HG02798 (cell line): ENCODE measurements around the gene SLC30A1.

Experiments used
- ATAC-seq: cut with Tn5 transposase; IDR thresholded peaks from one replicate; pipeline ENCODE4 v1.9.1; 2021; ENCODE audit warnings: mild to moderate bottlenecking; ENCODE audit not compliant: unreplicated experiment, poor library complexity

The SLC30A1 gene

DNA sequence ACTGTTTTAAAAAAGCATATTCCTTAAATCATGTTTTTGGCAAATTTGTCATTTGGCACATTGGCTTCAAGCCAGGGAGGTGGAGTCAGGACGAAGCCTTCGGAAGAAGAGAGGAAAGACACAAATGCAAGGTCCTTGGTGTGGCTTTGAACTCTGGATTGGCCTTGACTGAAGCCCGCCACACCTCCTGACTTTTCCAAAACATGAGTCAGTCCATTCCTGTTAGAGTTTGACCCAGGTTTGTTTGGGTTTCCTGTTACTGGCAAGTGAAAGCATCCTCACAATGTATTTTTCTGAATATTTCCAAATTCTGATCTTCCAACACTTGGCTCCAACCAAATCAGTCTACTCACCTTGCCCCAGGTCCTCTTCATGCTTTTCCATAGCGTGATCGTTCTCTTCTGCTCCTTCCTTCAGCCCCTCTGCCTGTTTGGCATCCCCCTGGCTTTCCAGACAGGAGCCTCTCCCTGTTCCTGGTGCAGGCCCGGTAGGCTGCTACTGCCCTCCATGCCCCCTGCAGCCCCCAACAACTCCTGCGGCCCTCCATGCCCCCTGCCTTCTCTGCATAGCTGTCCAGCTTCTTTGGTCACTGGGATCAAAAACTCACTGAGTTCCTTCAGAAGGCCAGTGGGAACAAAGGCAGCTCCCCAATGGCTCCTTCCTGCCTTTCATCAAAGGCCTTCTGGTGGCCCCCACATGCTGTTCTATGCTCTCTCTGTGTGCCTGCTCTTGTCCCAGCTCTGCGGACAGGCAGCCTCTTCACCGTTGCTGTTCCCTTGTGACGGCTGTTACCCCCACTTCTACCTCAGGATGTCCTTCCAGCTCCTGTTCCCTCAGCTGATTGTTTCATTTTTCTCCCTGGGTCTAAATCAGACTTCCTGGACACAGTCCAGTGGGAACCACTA, 30.4 kb upstream of the SLC30A1 start:
- no peak for ATAC-seq

DNA sequence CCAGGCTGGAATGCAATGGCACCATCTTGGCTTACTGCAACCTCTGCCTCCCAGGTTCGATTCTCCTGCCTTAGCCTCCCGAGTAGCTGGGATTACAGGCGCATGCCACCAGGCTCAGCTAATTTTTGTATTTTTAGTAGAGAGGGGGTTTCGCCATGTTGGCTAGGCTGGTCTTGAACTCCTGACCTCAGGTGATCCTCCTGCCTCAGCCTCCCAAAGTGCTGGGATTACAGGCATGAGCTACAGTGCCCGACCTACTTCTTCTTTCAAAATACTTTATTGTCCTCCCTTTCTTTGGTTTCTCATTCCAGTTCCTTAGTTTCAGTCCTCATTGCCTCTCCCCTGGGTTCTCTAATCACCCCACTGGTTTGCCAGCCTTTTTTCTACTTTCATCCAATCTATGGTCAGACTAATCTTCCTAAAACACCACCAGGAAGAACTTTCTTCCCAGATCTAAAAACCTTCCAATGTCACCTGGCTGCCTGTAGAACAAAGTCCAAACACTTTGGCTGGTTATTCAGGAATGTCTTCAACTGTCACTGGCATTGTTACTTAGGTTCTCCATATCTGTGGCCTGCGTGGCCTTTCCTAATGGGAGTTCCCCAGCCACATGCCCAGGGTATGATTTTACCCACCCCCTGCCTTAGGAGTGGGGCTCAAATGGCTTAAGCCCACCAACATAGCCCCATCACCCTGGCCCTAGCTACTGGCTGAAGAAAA, 29.0 kb upstream of the SLC30A1 start:
- ATAC-seq: no peak

DNA sequence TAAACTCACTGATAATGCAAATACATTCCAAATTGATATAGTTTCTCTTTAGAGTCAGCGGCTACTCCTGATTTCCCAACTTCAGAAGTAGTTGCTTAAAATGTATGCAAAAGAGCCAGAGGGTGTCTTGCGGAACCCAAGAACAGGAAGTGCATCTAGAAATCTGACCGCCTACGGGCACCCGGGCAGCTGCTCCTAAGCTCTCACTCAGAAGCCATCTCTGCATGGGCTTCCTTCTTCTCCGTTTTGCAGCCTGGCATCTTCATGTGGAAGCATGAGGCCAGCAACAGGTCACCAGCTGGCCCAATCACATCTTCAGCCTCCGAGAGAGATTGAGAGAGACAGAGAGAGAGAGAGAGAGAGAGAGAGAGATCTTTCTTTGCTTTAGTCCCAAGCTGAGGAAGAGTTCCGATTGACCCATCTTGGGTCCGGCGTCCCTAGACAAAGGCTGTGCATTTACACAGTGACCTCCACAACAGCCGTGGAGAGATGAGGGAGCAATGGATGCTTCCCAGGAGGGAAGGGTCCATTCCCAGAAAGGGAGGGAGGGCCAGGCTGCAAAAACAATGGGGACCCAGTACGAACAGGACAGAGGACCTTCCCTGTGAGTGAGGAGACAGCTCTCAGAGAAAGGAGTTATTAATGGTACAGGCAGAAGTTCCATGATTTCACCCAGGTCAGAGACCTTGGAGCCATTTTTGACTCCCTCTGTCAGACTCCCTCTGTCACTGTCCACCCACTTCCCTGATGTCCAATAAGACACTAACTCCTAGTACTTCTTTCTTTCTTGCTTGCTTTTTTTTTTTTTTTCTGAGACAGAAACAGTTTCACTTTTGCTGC, 28.2 kb upstream of the SLC30A1 start:
- ATAC-seq: peak; percentile 93

DNA sequence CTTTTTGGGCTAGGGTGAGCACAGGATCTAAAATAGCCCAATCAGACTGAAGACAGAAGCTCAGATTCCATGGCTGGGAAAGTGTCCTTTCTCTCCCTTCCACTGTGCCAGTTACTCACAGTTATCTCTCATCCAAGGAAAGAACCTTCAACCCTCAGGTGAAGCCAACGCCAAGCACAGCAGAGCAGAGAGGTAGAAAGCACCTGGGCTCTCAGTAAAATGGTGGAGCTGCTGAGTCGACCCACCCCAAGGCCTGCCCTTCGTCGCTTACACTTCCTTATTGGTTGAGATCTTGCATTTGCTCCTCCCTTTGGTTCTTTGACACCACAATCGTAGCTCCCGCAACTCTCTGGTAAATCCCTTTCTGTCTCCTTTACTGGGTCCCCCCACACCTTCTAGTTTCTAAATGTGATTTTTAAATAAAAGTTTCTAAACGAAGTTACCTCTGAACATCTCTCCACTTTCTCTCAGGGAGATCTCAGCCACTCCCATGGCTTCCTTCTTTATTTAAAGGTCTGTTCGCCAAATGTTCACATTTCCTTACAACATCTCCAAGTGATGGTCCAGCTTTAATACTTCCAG, 27.5 kb upstream of the SLC30A1 start:
- peak; percentile 85 for ATAC-seq

DNA sequence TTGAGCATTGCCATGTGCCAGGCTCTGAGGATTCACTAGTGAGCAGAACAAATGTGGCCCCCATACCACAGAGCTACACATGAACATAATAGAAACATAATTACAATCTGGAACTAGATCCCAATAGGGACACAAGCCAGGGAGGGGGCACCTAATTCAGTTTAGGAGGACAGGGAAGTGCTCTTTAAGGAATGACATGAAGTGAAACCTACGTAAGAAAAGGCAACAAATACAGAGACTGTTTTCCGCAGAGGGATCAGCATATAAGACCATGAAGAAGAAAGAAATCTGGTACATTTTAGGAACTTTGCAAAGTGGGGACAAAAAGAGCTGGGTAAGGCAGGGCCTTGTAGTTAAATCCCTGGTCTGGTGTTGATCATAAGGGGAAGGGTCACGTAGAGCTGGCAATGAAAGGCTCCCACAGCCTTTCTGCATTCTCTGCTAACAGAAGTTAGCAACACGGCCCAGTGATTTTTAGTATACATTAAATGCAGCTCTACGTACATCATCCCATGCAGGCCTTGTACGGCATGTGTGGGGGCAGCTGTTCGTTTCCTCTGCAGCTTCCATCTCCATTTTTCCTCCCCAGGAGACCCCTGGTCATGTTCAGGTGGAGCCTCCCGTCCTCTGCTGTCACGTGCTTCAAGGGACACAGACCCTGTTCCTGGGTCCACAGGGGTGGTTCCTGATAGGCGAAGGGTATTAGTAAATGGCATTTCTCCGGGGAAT, 26.8 kb upstream of the SLC30A1 start:
- ATAC-seq: no peak

DNA sequence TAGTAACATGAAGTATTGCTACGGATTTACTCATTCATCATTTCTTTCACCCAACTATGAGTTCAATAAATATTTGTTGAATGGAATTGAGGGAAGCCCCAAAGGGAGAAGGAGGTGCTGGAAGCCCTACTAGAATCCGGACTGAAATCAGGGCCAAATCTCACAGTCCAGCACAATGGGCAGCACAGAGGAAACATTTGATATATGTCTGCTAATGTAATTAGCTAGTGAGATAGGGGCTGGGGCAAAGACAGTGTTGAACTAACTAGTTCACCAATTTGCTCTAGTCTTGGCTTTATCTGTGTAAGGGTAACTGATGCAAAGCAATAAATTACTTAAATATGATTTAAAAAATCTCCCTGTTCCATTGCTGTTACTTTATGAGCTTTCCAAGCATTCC, 26.1 kb upstream of the SLC30A1 start:
- ATAC-seq: no peak

DNA sequence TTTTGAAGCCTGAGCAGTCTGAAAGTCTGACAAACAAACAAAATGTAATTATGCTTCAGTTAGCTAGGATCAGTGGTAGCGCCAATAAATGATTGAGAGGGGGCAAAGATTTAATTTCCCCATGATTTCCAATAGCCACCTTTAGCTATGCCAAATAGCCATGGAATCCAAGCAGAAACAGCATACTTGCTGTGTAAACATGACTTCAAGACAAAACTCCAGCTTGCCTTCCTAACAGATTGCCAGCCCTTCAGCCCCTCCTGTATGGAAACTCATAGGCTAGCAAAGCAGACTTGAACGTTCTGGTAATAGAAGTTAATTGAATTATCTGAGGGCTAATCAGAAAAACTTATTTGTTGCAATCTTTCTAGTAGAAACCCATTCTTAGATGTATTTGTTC, 25.6 kb upstream of the SLC30A1 start:
- no peak for ATAC-seq

DNA sequence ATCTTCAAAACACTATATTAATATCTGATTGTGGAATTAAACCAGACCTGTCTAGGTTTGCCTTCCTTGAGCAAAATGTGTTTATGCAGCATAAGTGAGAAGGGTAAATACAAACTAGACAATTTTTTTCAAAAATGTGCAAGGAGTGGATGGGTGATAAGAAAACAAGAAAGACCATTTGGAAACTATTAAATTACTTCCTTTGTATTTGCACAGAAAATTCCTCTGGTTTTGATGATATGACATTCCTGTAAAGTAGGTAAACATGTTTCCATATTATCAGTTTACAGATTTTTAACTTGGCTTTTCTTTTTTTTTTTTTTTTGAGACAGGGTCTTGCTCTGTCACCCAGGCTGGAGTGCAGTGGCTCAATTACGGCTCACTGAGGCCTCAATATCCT, 24.8 kb upstream of the SLC30A1 start:
- ATAC-seq: no peak

DNA sequence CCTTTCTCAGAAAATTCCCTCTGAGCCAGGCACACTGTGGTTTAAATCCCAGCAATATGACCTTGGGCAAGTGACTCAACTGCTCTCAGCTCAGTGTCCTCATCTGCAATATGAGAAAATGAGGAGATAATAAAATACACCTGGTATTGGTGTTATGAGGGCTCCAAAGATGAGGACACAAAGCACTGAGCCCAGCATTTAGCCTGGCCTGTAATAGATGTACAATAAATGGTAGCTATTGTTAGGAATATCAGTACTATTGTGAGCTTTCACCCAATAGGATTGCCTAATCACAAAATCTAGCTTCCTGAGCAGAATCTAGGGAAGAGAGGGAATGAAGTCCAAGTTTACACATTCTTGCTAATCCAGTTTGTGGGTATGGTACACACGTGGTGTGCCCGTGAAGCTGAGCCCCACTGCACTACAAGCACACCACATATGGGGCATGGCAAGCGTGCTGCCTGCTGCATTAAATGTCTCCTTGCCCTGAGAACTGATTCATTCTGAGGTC, 24.3 kb upstream of the SLC30A1 start:
- ATAC-seq: no peak

DNA sequence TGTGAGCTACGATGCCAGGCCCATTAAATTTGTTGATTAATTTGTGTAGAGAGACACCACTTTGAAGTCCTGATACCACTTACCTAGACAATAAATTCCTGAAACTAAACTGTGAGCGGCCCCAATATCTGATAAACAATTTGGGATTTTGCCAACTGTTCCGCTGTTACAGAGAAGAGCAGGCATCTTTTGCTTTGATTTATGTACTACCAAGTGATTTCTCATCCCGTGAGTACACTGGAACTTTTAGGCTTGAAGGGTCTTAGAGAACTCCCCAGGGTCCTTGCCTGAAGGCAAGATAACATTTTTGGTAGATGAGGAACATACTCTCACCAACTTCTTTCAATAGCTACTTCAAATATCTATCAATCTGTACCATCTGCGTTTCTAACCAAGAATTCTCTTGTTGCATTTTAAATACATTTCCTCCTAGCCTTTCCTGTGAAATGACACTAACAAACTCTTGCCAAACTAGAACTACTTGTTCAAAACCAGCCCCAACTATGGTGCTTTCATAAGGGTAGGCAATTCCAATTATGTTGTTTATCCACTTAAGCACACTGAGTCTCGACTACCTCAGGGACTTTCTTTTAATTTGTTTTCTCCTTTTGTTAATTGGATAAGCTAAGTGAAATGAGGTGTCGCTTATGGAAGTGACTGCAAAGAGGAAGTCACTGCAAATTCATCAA, 23.2 kb upstream of the SLC30A1 start:
- ATAC-seq: no peak

DNA sequence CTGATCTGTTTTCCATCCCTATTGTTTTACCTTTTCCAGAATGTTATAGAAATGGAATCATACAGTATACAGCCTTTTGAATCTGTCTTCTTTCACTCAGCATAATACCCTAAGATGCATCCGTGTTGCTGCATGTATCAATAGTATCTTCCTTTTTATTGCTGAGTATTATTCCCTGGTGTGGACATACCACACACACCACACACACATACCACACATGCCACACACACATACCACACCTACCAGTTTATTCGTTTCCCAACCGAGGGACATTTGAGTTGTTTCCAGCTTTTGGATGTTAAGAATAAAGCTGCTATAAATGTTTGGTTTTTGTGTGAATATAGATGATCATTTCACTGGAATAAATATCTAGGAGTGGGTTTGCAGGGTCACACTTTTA, 22.2 kb upstream of the SLC30A1 start:
- no peak for ATAC-seq

DNA sequence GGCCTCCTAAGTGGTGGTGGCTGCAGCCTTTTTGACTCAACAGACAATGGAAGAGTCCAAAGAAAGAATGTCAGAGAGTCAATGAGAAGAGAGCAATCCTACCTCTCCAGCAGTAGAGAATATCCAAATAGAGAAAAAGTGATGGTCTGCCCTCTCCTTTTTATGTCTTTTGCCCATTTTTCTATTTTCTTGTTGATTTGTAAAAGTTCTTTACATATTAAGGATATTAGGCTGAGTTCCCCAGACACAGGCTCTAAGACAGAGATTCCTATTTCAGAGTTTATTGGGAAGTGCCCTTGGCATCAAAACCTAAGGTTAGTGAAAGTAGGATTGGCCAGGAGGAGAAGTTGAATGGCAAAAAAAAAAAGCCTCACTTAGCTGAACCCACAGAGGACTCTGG, 20.3 kb upstream of the SLC30A1 start:
- ATAC-seq: no peak

DNA sequence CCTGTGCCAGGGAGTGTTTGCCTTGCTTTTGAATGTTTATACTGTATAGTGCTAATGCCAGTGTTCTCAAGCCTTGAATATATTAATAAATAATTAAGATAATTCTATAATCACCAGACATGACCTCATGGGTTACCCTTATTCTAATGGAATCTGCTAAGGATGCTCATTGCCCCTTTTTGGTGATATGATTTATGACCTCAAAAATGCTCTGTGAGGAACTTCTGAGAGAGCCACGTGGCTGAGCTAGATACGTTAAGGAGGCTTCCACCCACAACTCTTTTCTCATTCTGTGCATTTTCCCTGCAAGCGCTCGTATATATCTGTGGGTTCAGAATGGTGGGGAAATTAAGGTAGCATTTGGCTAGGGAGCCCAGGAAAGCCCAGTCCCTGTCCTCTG, 19.6 kb upstream of the SLC30A1 start:
- ATAC-seq: no peak

DNA sequence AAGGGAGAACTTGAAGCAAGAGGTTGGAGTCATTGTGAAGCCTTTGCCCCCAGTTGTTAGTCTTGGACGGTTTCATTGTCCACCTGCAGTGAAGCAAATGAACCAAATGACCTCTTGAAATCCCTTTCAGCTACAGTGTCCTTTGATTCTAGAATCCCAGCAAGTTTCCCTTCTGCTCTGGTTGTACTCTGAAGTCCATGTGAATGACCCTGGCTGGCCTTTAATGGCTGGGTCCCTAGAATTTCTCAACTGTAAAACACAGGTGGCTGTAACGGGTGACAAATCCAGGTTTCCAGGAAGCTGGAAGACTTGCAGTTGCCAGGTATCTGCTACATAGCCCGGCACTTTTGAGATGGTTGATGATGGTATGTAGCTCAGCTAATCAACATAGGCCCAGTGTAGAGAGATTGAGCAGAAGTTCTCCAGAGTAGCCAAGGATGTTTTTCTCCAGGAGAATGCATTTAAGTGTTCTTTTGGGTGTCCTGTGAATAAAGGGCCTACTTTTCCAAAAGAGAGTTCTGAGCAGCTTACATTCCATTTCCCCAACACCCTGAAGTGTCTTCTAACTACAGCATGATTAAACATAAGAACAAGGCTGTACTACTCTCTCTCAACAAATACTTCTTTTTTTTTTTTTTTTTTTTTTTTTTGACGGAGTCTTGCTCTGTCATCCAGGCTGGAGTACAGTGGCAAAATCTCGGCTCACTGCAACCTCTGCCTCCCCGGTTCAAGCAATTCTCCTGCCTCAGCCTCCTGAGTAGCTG, 17.6 kb upstream of the SLC30A1 start:
- ATAC-seq: no peak

DNA sequence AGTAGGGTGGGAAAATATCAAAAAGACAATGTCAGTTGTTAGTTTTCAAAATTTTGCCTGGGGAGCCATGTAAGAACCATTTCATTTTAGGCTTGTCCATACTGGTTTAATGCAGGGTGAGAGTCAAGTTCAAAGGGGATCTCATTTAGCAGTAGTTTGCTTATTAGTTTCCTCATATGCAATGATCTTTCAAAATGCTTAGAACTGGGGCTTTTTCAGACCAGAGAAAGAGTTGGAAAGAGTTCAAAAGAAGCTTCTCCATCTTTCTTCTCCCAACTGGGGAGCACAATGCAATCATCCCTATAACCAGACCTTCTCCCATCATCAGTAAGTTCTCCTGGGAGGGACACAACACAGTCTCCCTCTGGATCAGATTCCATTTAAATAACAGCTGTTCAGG, 16.5 kb upstream of the SLC30A1 start:
- ATAC-seq: no peak

DNA sequence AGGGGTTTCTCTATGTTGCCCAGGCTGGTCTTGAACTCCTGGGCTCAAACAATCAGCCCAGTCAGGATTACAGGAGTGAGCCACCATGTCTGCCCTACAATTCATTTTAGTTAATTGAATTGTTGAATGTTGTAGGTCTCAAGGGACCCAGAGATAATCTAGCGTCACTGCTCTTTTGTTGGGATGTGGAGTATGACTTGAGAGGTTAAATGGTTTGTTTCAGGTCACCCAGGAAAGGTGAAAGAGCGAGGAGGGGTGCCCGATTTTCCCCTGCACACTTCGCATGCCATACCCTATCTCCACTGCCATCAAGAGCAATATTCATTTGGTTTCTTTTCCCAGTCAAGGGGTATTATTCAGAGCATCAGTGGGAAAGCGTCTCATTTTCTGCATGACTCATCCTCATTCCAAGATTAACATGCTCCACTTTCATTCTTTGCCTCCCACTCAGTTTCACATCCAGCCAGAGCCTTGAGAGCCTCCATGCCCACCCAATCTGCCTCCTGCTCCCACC, 13.1 kb upstream of the SLC30A1 start:
- ATAC-seq: no peak

DNA sequence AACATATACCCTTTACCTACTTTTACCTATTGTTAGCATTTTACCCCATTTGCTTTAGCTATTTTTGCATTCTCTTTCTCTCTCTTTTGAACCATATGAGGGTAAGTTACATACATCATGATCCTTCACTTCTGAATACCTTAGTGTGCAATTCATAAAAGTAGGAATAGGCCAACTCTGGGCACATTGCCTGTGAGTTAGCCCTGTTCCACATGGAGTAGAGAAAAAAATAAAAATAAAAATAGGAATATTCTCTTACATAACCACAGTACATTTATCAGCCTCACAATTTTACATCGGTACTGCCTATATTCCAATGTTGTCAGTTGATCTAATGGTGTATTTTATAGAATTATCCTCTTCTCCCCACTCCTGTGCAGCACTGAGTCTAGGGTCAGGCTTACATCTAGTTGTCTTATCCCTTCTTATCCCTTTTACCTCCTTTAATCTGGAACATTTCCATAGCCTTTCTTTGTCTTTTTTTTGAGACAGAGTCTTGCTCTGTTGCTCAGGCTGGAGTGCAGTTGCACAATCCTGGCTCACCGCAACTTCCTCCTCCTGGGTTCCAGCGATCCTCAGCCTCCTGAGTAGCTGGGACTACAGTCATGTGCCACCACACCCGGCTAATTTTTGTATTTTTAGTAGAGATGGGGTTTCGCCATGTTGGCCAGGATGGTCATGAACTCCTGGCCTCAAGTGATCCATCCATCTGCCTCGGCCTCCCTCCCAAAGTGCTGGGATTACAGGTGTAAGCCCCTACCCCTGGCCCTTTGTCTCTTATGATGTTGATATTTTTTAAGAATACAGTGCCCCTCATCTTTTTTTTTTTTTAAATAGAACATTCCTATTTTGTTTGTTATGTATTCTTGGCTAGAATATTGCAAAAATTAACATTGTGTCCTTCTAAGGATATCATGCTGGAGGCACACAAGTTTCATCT, 11.1 kb upstream of the SLC30A1 start:
- ATAC-seq: no peak
